Astrocyte (in vitro differentiated cells and primary cell): ENCODE data around the gene SUOX. TPM values are rescaled to one million over a fixed set of nuclear protein-coding genes. Genes with fewer than 3 reads are reported as not detected.
"Not testable (repeated sequence)": the region's sequence is repeated elsewhere in the genome, so short reads cannot be mapped to it uniquely, and the experiment has no call there.

ENCODE experiments used
- DNase-seq: peaks from one replicate; pipeline ENCODE4 v3.0.0-alpha.2; 2010; ENCODE audit warnings: low read depth
- FAIRE-seq: peaks from 2 replicates; lab custom pipeline; 2011; peaks lifted over from hg19 to GRCh38; lab: Jason Lieb, UNC
- H2AFZ ChIP-seq: 2 replicates; pipeline ENCODE4 v1.6.0; 2012; ENCODE audit warnings: low read depth, low read length, inconsistent platforms
- H3K27ac ChIP-seq: 2 replicates; pipeline ENCODE4 v1.5.1; 2011; ENCODE audit warnings: low read depth, low read length, inconsistent platforms
- H3K27me3 ChIP-seq: 2 replicates; pipeline ENCODE4 v1.6.0; 2011; ENCODE audit warnings: low read length, inconsistent platforms; ENCODE audit not compliant: insufficient read depth
- H3K36me3 ChIP-seq: 2 replicates; pipeline ENCODE4 v1.5.1; 2011; ENCODE audit warnings: low read length, inconsistent platforms; ENCODE audit not compliant: insufficient read depth
- H3K4me1 ChIP-seq: 2 replicates; pipeline ENCODE4 v1.5.1; 2011; ENCODE audit warnings: low read length, inconsistent platforms; ENCODE audit not compliant: insufficient read depth
- H3K4me2 ChIP-seq: 2 replicates; pipeline ENCODE4 v1.6.0; 2012; ENCODE audit warnings: low read length, inconsistent platforms
- H3K4me3 ChIP-seq: 2 replicates; pipeline ENCODE4 v1.5.1; 2011; ENCODE audit warnings: low read depth, mild to moderate bottlenecking, low read length, inconsistent platforms; ENCODE audit not compliant: insufficient read depth
- H3K79me2 ChIP-seq: 2 replicates; pipeline ENCODE4 v1.6.0; 2012; ENCODE audit warnings: mild to moderate bottlenecking, low read length, inconsistent platforms; ENCODE audit not compliant: insufficient read depth
- H3K9ac ChIP-seq: 2 replicates; pipeline ENCODE4 v1.6.0; 2012; ENCODE audit warnings: mild to moderate bottlenecking, low read length, inconsistent platforms
- H3K9me3 ChIP-seq: 2 replicates; pipeline ENCODE4 v1.5.1; 2012; ENCODE audit warnings: low read depth, mild to moderate bottlenecking, low read length, inconsistent platforms; ENCODE audit not compliant: insufficient read depth
- H4K20me1 ChIP-seq: 2 replicates; pipeline ENCODE4 v1.6.0; 2012; ENCODE audit warnings: low read length, inconsistent platforms; ENCODE audit not compliant: insufficient read depth
- H3K27ac Mint-ChIP-seq: one replicate; pipeline ENCODE4 v1.8.0; 2021; ENCODE audit warnings: mild to moderate bottlenecking, mixed read lengths; ENCODE audit not compliant: unreplicated experiment
- H3K27me3 Mint-ChIP-seq: one replicate; pipeline ENCODE4 v1.8.0; 2021; ENCODE audit warnings: low read depth, mixed read lengths; ENCODE audit not compliant: unreplicated experiment
- H3K36me3 Mint-ChIP-seq: one replicate; pipeline ENCODE4 v1.8.0; 2021; ENCODE audit warnings: low read depth, mixed read lengths; ENCODE audit not compliant: unreplicated experiment
- H3K4me1 Mint-ChIP-seq: one replicate; pipeline ENCODE4 v1.8.0; 2021; ENCODE audit warnings: low read depth, mixed read lengths; ENCODE audit not compliant: unreplicated experiment
- H3K4me3 Mint-ChIP-seq: one replicate; pipeline ENCODE4 v1.8.0; 2021; ENCODE audit warnings: mild to moderate bottlenecking, moderate library complexity, mixed read lengths; ENCODE audit not compliant: unreplicated experiment
- H3K9me3 Mint-ChIP-seq: one replicate; pipeline ENCODE4 v1.8.0; 2021; ENCODE audit warnings: mild to moderate bottlenecking, mixed read lengths; ENCODE audit not compliant: unreplicated experiment
- CTCF ChIP-seq: IDR thresholded peaks from 2 replicates; pipeline ENCODE4 v1.5.1; 2011; ENCODE audit warnings: low read depth, mild to moderate bottlenecking, inconsistent platforms, low read length, moderate library complexity; ENCODE audit not compliant: insufficient read depth
- EZH2 ChIP-seq: IDR thresholded peaks from 2 replicates; pipeline ENCODE4 v1.6.1; 2012; ENCODE audit warnings: mild to moderate bottlenecking, low read length, inconsistent platforms; ENCODE audit not compliant: insufficient read depth
- total RNA-seq: library from RNA; stranded (reverse); gene quantifications from 2 replicates; pipeline ENCODE4 v1.2.1, GENCODE V29; 2021

SUOX gene
- total RNA-seq, 1 donor from 2014 or later: 14.3 TPM

GRCh38 chr12:55985341-55985740 lies 11.7 kb upstream of the SUOX start:
- Histone ChIP-seq H2AFZ (no peak overlapping the region), H3K9ac (no peak overlapping the region), H3K36me3 (peaks cover 35% of the 10 kb centered on the region), H3K4me2 (no peak overlapping the region), H3K79me2 (peaks cover 17% of the 10 kb centered on the region), H3K27ac (no peak overlapping the region), H3K4me1 (peaks cover 5% of the 10 kb centered on the region), H4K20me1 (peaks cover 28% of the 10 kb centered on the region), H3K4me3 (no peak overlapping the region), H3K27me3 (no peaks in the 10 kb centered on the region), H3K9me3 (no peaks in the 10 kb centered on the region)
- Mint-ChIP-seq H3K4me1 (peaks cover 10% of the 10 kb centered on the region), H3K4me3 (no peak overlapping the region), H3K36me3 (peaks cover 27% of the 10 kb centered on the region), H3K27ac (no peak overlapping the region), H3K9me3 (no peaks in the 10 kb centered on the region), H3K27me3 (no peaks in the 10 kb centered on the region)
- TF ChIP-seq CTCF (no peak), EZH2 (no peak)
- no peak for DNase-seq
- FAIRE-seq: no peak

- peaks cover 27% of the 10 kb centered on the region for H3K36me3 Mint-ChIP-seq
- not testable (repeated sequence) for H3K27me3 Mint-ChIP-seq, H3K27ac Mint-ChIP-seq, DNase-seq, H3K27me3 ChIP-seq, H3K4me1 ChIP-seq, H3K9me3 ChIP-seq, H3K9me3 Mint-ChIP-seq, H3K27ac ChIP-seq, H3K4me3 Mint-ChIP-seq, H3K4me3 ChIP-seq, H3K4me2 ChIP-seq, FAIRE-seq, H3K9ac ChIP-seq, H2AFZ ChIP-seq, H3K4me1 Mint-ChIP-seq
- H3K79me2 ChIP-seq: peaks cover 17% of the 10 kb centered on the region
- peaks cover 38% of the 10 kb centered on the region for H3K36me3 ChIP-seq
- H4K20me1 ChIP-seq: peaks cover 28% of the 10 kb centered on the region
These were observed 11.1 kb upstream of the SUOX start for GRCh38 chr12:55985976-55986375.

GRCh38 chr12:55991110-55991509 lies 6.0 kb upstream of the SUOX start:
- H3K27ac ChIP-seq: no peak overlapping the region
- no peak for TF ChIP-seq CTCF
- no peak for TF ChIP-seq EZH2
- no peak overlapping the region for H2AFZ ChIP-seq
- H3K9me3 ChIP-seq: no peaks in the 10 kb centered on the region
- H3K4me2 ChIP-seq: no peak overlapping the region
- H3K27me3 ChIP-seq: no peaks in the 10 kb centered on the region
- H3K27ac Mint-ChIP-seq: no peak overlapping the region
- H3K9me3 Mint-ChIP-seq: no peaks in the 10 kb centered on the region
- H3K4me3 Mint-ChIP-seq: no peak overlapping the region
- no peak overlapping the region for H3K4me3 ChIP-seq
- no peaks in the 10 kb centered on the region for H3K4me1 ChIP-seq
- no peaks in the 10 kb centered on the region for H3K79me2 ChIP-seq
- no peak overlapping the region for H3K9ac ChIP-seq
- FAIRE-seq: no peak
- no peaks in the 10 kb centered on the region for H4K20me1 ChIP-seq
- H3K36me3 Mint-ChIP-seq: peaks cover 23% of the 10 kb centered on the region
- no peaks in the 10 kb centered on the region for H3K27me3 Mint-ChIP-seq
- peaks cover 56% of the 10 kb centered on the region for H3K36me3 ChIP-seq
- no peaks in the 10 kb centered on the region for H3K4me1 Mint-ChIP-seq
- no peak for DNase-seq
